Upper lobe of right lung (tissue), 1 donor: ENCODE measurements around the gene ZFAND3. TPM values are rescaled to one million over a fixed set of nuclear protein-coding genes. Genes with fewer than 3 reads are reported as not detected.

ENCODE experiments used
- ATAC-seq: fragments of 200-7000 bp; cut with Tn5 transposase; one replicate; pipeline ENCODE4 v1.9.1; 2020; ENCODE audit warnings: mild to moderate bottlenecking, moderate library complexity
- DNase-seq: peaks from one replicate; pipeline ENCODE4 v3.0.0-alpha.2; 2020
- H3K27ac ChIP-seq: fragments of 200-600 bp; one replicate; pipeline ENCODE4 v1.8.0; 2022
- H3K27me3 ChIP-seq: fragments of 200-600 bp; one replicate; pipeline ENCODE4 v1.8.0; 2022; ENCODE audit warnings: mild to moderate bottlenecking
- H3K36me3 ChIP-seq: fragments of 200-600 bp; one replicate; pipeline ENCODE4 v1.8.0; 2022
- H3K4me1 ChIP-seq: fragments of 200-600 bp; one replicate; pipeline ENCODE4 v1.8.0; 2022
- H3K4me3 ChIP-seq: fragments of 200-600 bp; one replicate; pipeline ENCODE4 v1.8.0; 2022; ENCODE audit warnings: mild to moderate bottlenecking
- H3K9me3 ChIP-seq: fragments of 200-600 bp; one replicate; pipeline ENCODE4 v1.8.0; 2022
- CTCF ChIP-seq: fragments of 200-600 bp; IDR thresholded peaks from one replicate; pipeline ENCODE4 v1.8.0; 2022; ENCODE audit warnings: antibody characterized with exemption
- intact Hi-C: fragments of 100-400 bp; cut with DNase I; formaldehyde crosslinking; loops from one replicate; pipeline ENCODE4 v1.11.0; 2022
- long read RNA-seq: library from polyadenylated mRNA; unstranded; transcript quantifications from one replicate; pipeline ENCODE4 v2.0.0, GENCODE V29; 2021
- total RNA-seq: library from RNA; stranded (reverse); fragmentation: NEBNext Ultra II Directional; extraction: Animal tissue kit (Norgen Biotek cat#: 25700); gene quantifications from one replicate; pipeline ENCODE4 v1.2.1, GENCODE V29; 2021
- donor health status: DM: no; HTN: yes; CAD: no; lungs with severe emphysema.

ZFAND3 gene
- total RNA-seq: 69.1 TPM
- long read RNA-seq, transcript ZFAND3-201 (6 exons, 3,366 nt): major isoform, 33 of 56 reads
- long read RNA-seq, partial matches to known transcripts: 2 of 56 reads
- long read RNA-seq, other reads (novel, unspliced or antisense): 19 of 56 reads

GRCh38 chr6:37819177-37819801 is at the start of gene ZFAND3:
TSS of gene ZFAND3 (plus strand) at chr6:37819727. CDS start at chr6:37819946, 219 bp downstream.
- Histone ChIP-seq H3K27me3 (no peaks in the 10 kb centered on the region), H3K27ac (peak within 1 kb of the TSS; percentile 99), H3K4me1 (peaks cover 38% of the 10 kb centered on the region), H3K9me3 (no peaks in the 10 kb centered on the region), H3K36me3 (no peaks in the 10 kb centered on the region), H3K4me3 (peak within 1 kb of the TSS; percentile 66)
- peak; percentile 99 for DNase-seq
- ATAC-seq: peak; percentile 96
- TF ChIP-seq CTCF: no peak
- intact Hi-C loops: no loop called here

GRCh38 chr6:37774028-37774680 is 45.4 kb upstream of the ZFAND3 start:
- Histone ChIP-seq H3K4me1 (no peaks in the 10 kb centered on the region), H3K9me3 (no peaks in the 10 kb centered on the region), H3K27me3 (no peaks in the 10 kb centered on the region), H3K27ac (no peak overlapping the region), H3K36me3 (no peaks in the 10 kb centered on the region), H3K4me3 (no peak overlapping the region)
- no peak for TF ChIP-seq CTCF
- DNase-seq: no peak
- ATAC-seq: no peak
- intact Hi-C loops: no loop called here

- Histone ChIP-seq H3K36me3 (no peaks in the 10 kb centered on the region), H3K4me3 (no peak overlapping the region), H3K27me3 (no peaks in the 10 kb centered on the region), H3K27ac (no peak overlapping the region), H3K9me3 (no peaks in the 10 kb centered on the region), H3K4me1 (no peaks in the 10 kb centered on the region)
- TF ChIP-seq CTCF: no peak
- ATAC-seq: no peak
- no peak for DNase-seq
- intact Hi-C loops: no loop called here
These were observed 43.0 kb upstream of the ZFAND3 start for GRCh38 chr6:37776566-37776965.

GRCh38 chr6:37777272-37777834 is 42.2 kb upstream of the ZFAND3 start:
- H3K27ac ChIP-seq: no peak overlapping the region
- intact Hi-C loops: no loop called here
- H3K4me1 ChIP-seq: no peaks in the 10 kb centered on the region
- no peak for TF ChIP-seq CTCF
- no peaks in the 10 kb centered on the region for H3K9me3 ChIP-seq
- H3K27me3 ChIP-seq: no peaks in the 10 kb centered on the region
- DNase-seq (no peak), ATAC-seq (no peak)
- no peak overlapping the region for H3K4me3 ChIP-seq
- no peaks in the 10 kb centered on the region for H3K36me3 ChIP-seq

- Histone ChIP-seq H3K4me3 (no peak overlapping the region), H3K9me3 (no peaks in the 10 kb centered on the region), H3K27ac (no peak overlapping the region), H3K36me3 (no peaks in the 10 kb centered on the region), H3K4me1 (peaks cover 8% of the 10 kb centered on the region), H3K27me3 (no peaks in the 10 kb centered on the region)
- no peak for DNase-seq
- TF ChIP-seq CTCF: no peak
- no peak for ATAC-seq
- intact Hi-C loops: no loop called here
These were observed 40.3 kb upstream of the ZFAND3 start for GRCh38 chr6:37779111-37779800.
